Measurements from ENCODE around the gene BMP3. TPM values are rescaled to one million over a fixed set of nuclear protein-coding genes. Genes with fewer than 3 reads are reported as not detected.

Gene BMP3
- total RNA-seq, 1 experiment from 2014 or later: not detected

- TF ChIP-seq, protein P1, sequence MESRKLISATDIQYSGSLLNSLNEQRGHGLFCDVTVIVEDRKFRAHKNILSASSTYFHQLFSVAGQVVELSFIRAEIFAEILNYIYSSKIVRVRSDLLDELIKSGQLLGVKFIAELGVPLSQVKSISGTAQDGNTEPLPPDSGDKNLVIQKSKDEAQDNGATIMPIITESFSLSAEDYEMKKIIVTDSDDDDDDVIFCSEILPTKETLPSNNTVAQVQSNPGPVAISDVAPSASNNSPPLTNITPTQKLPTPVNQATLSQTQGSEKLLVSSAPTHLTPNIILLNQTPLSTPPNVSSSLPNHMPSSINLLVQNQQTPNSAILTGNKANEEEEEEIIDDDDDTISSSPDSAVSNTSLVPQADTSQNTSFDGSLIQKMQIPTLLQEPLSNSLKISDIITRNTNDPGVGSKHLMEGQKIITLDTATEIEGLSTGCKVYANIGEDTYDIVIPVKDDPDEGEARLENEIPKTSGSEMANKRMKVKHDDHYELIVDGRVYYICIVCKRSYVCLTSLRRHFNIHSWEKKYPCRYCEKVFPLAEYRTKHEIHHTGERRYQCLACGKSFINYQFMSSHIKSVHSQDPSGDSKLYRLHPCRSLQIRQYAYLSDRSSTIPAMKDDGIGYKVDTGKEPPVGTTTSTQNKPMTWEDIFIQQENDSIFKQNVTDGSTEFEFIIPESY (IDR thresholded peaks at IDR 0.05; ENCODE audit: extremely low read depth, insufficient replicate concordance, low read length): no peak
These were observed 9.0 kb downstream of the BMP3 start (continued) for GRCh38 chr4:81039351-81039972.

DNA sequence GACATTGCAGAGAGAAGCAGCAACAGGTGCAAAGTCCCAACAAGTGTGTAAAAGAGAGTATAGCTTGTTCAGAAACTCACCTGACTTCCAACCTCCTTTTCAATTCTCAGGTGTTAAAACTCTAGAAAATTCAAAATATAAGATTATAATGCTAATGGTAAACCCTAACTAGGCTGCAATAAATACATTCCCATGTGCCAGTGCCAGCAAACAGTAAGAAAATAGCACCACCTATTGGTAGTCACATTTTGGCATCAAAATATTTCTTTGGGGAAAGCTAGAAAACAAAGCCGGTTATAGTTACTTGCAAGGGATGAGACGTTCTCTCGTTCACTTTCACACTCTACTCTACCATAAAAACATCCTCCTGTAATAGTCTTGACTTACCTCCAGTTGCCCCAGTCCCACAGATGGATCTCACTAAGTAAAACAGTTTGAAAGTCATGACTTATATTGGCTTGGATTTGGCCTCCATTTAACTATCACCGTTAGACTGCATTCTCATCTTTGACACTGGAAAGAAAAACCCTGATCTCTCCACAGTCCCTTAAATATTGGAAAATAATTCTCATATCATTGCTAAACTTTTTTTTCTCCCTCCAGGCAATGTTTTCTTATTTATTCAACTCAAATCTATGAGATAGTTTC, 9.6 kb downstream of the BMP3 start:
- DNase-seq (ENCODE audit: low read depth, low spot score): no peak
- no peak overlapping the region for H3K4me2 ChIP-seq (ENCODE audit: low read length)

More for the DNA sequence above, 9.6 kb downstream of the BMP3 start:
- ChIA-PET POLR2A (no interaction called here), CTCF (interaction anchor here (0.7 to 1.5 kb wide), 8 partner anchors 9 to 678 kb away, joined by 3 to 10 read pairs (median 3); no protein-coding TSS in a partner anchor), RAD21 (ENCODE audit: low non-redundant PET in 1 of 2, low total read pairs in 2 of 2, uncharacterized antibody in 2 of 2, unreplicated experiment in 2 of 2) (no interaction called here)
- H3K27me3 ChIP-seq (ENCODE audit: insufficient read depth, low read length): peaks cover 45% of the 10 kb centered on the region
- H3K9ac ChIP-seq (ENCODE audit: low read length): no peak overlapping the region
- no peak overlapping the region for H2AFZ ChIP-seq (ENCODE audit: low read depth, low read length, poor library complexity, severe bottlenecking)
- no peaks in the 10 kb centered on the region for H3K9me2 ChIP-seq (ENCODE audit: insufficient read depth)
- TF ChIP-seq, protein P2, sequence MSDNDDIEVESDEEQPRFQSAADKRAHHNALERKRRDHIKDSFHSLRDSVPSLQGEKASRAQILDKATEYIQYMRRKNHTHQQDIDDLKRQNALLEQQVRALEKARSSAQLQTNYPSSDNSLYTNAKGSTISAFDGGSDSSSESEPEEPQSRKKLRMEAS (IDR thresholded peaks at IDR 0.05): no peak
- no peak for TF ChIP-seq JUND (IDR thresholded peaks at IDR 0.05)
- TF ChIP-seq YY1 (IDR thresholded peaks at IDR 0.05; ENCODE audit: extremely low read depth, insufficient replicate concordance, low read depth, low read length): no peak
- TF ChIP-seq, protein P3, sequence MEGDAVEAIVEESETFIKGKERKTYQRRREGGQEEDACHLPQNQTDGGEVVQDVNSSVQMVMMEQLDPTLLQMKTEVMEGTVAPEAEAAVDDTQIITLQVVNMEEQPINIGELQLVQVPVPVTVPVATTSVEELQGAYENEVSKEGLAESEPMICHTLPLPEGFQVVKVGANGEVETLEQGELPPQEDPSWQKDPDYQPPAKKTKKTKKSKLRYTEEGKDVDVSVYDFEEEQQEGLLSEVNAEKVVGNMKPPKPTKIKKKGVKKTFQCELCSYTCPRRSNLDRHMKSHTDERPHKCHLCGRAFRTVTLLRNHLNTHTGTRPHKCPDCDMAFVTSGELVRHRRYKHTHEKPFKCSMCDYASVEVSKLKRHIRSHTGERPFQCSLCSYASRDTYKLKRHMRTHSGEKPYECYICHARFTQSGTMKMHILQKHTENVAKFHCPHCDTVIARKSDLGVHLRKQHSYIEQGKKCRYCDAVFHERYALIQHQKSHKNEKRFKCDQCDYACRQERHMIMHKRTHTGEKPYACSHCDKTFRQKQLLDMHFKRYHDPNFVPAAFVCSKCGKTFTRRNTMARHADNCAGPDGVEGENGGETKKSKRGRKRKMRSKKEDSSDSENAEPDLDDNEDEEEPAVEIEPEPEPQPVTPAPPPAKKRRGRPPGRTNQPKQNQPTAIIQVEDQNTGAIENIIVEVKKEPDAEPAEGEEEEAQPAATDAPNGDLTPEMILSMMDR (IDR thresholded peaks at IDR 0.05 in 2 of 3, conservative IDR thresholded peaks at IDR 0.05 in 1 of 3; ENCODE audit: borderline replicate concordance in 1 of 3, insufficient read depth in 1 of 3, low read depth in 2 of 3, low read length in 2 of 3): peak; percentile 53 to 76 (median 65); a peak in 5 of 6 replicates
- peak; percentile 71 for TF ChIP-seq RAD21 (IDR thresholded peaks at IDR 0.05; ENCODE audit: low read depth)
- TF ChIP-seq, protein P4, sequence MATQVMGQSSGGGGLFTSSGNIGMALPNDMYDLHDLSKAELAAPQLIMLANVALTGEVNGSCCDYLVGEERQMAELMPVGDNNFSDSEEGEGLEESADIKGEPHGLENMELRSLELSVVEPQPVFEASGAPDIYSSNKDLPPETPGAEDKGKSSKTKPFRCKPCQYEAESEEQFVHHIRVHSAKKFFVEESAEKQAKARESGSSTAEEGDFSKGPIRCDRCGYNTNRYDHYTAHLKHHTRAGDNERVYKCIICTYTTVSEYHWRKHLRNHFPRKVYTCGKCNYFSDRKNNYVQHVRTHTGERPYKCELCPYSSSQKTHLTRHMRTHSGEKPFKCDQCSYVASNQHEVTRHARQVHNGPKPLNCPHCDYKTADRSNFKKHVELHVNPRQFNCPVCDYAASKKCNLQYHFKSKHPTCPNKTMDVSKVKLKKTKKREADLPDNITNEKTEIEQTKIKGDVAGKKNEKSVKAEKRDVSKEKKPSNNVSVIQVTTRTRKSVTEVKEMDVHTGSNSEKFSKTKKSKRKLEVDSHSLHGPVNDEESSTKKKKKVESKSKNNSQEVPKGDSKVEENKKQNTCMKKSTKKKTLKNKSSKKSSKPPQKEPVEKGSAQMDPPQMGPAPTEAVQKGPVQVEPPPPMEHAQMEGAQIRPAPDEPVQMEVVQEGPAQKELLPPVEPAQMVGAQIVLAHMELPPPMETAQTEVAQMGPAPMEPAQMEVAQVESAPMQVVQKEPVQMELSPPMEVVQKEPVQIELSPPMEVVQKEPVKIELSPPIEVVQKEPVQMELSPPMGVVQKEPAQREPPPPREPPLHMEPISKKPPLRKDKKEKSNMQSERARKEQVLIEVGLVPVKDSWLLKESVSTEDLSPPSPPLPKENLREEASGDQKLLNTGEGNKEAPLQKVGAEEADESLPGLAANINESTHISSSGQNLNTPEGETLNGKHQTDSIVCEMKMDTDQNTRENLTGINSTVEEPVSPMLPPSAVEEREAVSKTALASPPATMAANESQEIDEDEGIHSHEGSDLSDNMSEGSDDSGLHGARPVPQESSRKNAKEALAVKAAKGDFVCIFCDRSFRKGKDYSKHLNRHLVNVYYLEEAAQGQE (IDR thresholded peaks at IDR 0.05; ENCODE audit: low read depth): no peak
- TF ChIP-seq CBX3 (IDR thresholded peaks at IDR 0.05; ENCODE audit: low read depth): no peak
- H3K36me3 ChIP-seq (ENCODE audit: control insufficient read depth in 1 of 2, insufficient read depth in 2 of 2, low read length in 2 of 2): no peaks in the 10 kb centered on the region
- no TSS peak for BruUV-seq (replicated peaks)
- no peaks in the 10 kb centered on the region for H3K79me2 ChIP-seq (ENCODE audit: insufficient read depth, low read length)
- no peak overlapping the region for H3K4me3 ChIP-seq (replicated peaks in 1 of 2; ENCODE audit: low read depth in 1 of 2, low read length in 2 of 2)
- intact Hi-C loops (cut with micrococcal nuclease): loop anchor here (2.0 kb wide), 1 partner anchor 421 kb away; no protein-coding TSS in a partner anchor
- no peak overlapping the region for H3K27ac ChIP-seq (ENCODE audit: low read depth, low read length)
- peak; percentile 57 for ATAC-seq
- H4K20me1 ChIP-seq (ENCODE audit: insufficient read depth): no peaks in the 10 kb centered on the region; the same call in 1 of the 2 replicates
- no peaks in the 10 kb centered on the region for H3K9me3 ChIP-seq (ENCODE audit: control insufficient read depth in 1 of 2, insufficient read depth in 1 of 2, low read depth in 1 of 2, low read length in 2 of 2)
- H3K4me1 ChIP-seq (ENCODE audit: control insufficient read depth in 1 of 2, insufficient read depth in 2 of 2, low read length in 2 of 2): no peaks in the 10 kb centered on the region
